ENCODE data around the gene FANCI.

GRCh38 chr15:89364741-89365450, 121.1 kb downstream of the FANCI start:
- TF ChIP-seq GATA2 (IDR thresholded peaks at IDR 0.05; ENCODE audit: low read depth, low read length): no peak
- TF ChIP-seq GATA3 (IDR thresholded peaks at IDR 0.05; ENCODE audit: low read depth, low read length): no peak
